ENCODE results near the gene ULK4.
"Not testable (repeated sequence)": the region's sequence is repeated elsewhere in the genome, so short reads cannot be mapped to it uniquely, and the experiment has no call there.

Gene ULK4

GRCh38 chr3:41956574-41956973 lies 5.3 kb downstream of the ULK4 start:
- DNase-seq: no peak

DNA sequence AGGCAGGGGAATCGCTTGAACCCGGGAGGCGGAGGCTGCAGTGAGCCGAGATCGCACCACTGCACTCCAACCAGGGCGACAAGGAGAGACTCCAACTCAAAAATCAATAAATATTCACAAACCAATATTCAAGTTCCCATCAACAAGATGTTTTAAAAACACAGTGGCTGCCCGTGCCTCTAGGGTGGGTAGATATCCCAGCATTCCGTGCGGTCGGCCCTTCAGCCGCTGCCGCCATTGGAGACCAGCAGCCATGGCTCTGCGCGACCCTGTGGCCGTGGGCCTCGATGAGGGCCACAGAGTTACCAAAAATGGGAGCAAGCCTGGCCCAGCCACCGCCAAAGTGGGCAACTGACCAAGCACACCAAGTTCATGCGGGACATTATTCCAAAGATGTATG lies 6.7 kb downstream of the ULK4 start:
- DNase-seq: no peak

- DNase-seq: no peak
These were observed 18.5 kb downstream of the ULK4 start for GRCh38 chr3:41943311-41943843.

DNA sequence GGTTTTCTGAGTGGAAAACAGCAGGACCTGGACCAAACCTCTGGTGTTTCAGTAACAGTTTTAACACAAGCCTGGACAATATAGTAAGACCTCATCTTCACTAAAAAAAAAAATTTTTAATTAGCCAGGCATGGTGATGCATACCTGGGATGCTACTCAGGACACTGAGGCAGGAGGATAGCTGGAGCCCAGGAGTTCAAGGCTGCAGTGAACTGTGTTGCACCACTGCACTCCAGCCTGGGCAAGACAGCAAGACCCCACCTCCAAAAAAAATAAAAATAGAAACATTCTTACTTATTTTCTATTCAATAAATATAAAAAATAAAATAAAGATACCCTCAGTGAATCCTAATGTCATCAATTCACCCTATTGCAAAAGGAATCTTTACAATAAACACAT lies 21.5 kb downstream of the ULK4 start:
- DNase-seq: no peak

DNA sequence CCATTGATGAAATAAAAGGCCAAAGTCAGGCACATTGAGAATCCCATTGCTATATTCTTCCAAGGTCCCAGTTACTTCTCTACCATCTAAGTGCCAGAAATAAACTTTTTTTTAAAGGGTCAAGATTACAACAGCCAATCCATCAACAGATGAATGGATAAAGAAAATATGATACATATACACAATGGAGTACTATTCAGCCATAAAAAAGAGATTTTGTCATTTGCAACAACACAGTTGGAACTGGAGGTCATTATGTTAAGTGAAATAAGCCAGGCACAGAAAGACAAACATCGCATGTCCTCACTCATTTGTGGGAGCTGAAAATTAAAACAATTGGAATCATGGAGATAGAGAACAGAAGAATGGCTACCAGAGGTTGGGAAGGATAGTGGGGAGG lies 25.5 kb downstream of the ULK4 start:
- no peak for DNase-seq

- DNase-seq: no peak
These were observed 28.7 kb downstream of the ULK4 start for GRCh38 chr3:41933154-41933676.

DNA sequence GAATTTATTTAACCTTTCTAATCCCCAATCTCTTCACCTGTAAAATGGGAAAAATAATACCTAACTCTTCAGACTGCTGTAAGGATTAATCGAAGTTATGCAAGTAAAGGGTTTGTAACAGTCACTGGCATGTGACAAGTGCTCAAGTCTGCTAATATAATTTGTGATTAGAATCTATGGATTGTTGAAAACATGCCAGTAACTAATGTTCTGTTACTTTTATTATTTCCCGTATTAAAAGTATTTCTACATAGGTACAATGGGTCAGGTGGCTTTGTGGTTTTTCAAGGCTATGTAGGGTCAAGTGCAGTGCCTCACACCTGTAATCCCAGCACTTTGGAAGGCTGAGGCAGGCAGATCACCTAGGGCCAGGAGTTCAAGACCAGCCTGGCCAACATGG lies 29.4 kb downstream of the ULK4 start:
- no peak for DNase-seq

DNA sequence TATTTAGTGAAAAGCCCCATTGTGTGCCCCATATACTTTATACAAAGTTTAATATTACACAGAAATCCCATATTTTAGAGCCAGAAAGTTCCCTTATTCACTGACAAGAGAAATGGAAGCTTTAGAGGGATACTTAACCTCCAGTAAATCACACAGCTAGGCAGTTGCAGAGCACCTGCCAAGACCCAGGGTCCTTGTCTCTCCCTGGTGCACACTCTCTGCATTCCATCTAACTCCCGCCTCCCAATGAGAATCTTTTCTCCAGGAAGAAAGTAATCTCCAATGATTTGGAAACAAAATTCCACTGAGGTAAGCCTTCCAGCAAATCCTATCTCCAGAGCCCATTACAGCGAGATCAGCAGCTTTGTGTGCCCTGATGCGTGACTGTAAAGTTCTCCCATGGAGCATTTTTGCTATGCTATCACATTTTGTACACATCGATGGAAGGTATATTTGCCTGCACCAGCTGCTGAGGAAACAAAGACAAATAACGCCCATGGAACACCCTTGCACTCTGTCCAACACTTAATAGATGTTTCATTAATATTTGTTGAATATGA lies 41.4 kb downstream of the ULK4 start:
- no peak for DNase-seq

DNA sequence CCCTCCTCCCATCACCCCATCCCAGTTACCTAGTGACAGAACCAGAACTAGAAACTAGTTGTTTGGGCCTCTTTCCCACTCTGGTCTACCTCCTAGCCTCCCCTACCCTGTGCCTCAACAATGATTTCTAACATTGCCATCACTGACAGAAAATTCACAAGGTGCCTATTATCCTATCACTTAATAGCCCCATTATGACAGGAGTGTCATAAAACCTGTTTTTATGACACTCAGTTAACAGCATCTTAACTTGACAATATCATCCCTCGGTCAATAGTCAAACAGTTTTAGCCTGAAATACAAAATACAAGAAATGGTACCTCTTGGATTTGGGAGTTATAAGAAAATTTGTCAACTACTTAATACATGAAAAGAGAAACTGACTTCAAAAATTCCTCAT lies 46.5 kb downstream of the ULK4 start:
- no peak for DNase-seq

GRCh38 chr3:41912280-41912679 lies 49.6 kb downstream of the ULK4 start:
- no peak for DNase-seq

GRCh38 chr3:41907330-41908073 lies 54.4 kb downstream of the ULK4 start:
- no peak for DNase-seq

DNA sequence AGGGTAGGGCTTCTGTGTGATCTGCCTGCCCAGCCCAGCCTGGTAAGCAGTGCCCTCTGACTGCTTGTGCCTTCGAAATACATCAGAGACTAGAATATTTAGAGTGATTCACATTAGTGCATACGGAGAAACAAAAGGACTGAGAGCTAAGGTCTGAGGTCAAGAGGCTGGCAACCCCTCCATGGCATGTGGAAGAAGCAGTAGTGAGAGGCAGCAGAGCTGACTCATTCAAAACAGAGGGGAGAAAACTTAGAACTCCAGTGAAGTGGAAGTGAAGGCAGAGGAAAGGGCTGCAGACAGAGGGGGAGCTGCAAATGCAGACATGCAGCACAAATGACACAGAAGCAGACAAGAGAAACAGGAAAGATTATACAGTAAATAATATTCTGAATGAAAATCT lies 61.6 kb downstream of the ULK4 start:
- DNase-seq: no peak

GRCh38 chr3:41898631-41899030 lies 63.3 kb downstream of the ULK4 start:
- DNase-seq: no peak

DNA sequence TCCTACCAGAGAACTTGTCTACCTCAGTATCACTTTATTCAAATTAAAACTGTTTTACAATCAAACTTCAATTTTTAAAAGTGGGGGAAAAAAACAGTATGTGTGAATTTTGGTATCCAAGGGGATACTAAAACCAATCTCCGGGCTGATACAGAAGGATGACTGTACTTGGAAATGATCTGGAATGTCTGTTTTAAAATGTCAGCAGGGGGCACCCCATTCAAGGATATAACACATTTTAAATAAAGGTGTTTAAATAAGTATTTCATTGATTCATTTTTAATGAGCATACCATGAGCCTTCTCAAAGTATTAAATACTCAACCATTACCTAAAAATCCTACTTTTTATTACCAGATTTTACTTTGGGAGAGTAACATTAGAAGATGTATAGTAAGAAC lies 67.9 kb downstream of the ULK4 start:
- DNase-seq: no peak

GRCh38 chr3:41888368-41889076 lies 73.4 kb downstream of the ULK4 start:
- no peak for DNase-seq

GRCh38 chr3:41882956-41883355 lies 78.9 kb downstream of the ULK4 start:
- no peak for DNase-seq

GRCh38 chr3:41881233-41881821 lies 80.6 kb downstream of the ULK4 start:
- DNase-seq: no peak

- no peak for DNase-seq
These were observed 81.5 kb downstream of the ULK4 start for GRCh38 chr3:41880387-41880786.

- DNase-seq: not testable (repeated sequence)
These were observed 84.2 kb downstream of the ULK4 start for GRCh38 chr3:41877741-41878140.

GRCh38 chr3:41874022-41874421 lies 87.9 kb downstream of the ULK4 start:
- no peak for DNase-seq

GRCh38 chr3:41872157-41872556 lies 89.7 kb downstream of the ULK4 start:
- DNase-seq: no peak

DNA sequence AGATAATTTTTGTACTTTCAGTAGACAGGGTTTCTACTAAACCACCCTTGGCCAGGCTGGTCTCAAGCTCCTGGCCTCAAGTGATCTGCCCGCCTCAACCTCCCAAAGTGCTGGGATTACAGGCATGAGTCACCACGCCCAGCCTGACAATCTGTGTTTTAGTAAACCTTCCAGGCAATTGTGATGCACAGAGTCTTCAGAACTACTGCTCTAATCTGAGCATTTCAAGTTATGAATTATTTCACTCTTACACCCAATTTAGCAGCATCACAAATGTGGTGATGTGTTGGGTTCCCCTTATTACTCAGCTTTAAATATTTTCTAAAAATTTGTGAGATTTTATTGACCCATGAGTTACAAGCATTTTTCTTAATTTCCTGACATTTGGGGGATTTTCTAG lies 94.4 kb downstream of the ULK4 start:
- no peak for DNase-seq

DNA sequence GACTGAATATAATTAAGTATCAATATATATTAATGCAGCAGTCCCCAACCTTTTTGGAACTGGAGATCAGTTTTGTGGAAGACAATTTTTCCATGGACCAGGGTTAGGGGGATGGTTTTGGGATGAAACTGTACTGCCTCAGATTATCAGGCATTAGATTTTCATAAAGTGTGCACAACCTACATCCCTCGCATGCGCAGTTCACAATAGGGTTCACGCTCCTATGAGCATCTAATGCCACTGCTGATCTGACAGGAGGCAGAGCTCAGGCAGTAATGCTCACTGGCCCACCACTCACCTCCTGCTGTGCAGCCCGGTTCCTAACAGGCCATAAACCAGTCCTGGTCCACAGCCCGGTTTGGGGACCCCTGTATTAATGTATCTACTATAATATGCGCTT lies 95.6 kb downstream of the ULK4 start:
- no peak for DNase-seq

DNA sequence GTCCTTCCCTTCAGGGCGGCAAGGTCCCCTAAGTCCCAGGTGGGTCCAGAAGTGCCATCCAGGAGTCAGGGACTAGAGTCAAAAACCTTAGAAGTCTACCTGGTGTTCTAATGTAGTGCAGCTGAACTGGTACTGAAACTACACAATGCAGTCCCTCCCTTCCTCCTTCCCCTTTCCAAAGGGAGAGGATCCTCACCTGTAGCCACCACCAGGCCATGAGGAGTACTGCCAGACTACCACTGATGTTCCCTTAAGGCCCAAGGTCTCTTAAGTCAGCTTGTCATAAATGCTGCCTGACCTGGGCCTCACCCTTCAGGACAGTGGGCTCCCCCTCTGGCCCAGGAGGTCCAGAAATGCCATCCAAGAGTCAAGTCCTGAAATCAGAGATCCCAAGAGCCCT lies 98.9 kb downstream of the ULK4 start:
- no peak for DNase-seq
